ENCODE results near the gene FGD5.
"Not testable (repeated sequence)": the region's sequence is repeated elsewhere in the genome, so short reads cannot be mapped to it uniquely, and the experiment has no call there.

FGD5 gene

DNA sequence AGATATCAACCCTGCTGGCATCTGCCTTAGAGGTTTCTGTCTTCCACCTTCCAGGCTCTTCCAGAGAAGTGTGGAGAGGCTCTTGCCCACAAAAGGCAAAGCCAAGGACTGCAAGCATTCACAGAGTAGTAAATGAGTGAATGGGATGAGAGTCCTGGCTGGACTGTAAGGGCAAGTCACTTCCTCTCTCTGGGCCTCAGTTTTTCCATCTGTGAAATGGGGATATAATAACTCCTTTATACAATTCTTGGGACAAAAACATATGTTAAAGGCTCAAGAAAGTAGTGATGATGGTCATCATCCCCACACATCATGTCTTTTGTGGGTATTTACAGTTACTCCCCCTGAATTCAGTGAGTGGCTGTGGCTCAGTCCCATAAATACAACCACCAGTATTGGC is 10.7 kb upstream of the FGD5 start:
- no peak for DNase-seq

DNA sequence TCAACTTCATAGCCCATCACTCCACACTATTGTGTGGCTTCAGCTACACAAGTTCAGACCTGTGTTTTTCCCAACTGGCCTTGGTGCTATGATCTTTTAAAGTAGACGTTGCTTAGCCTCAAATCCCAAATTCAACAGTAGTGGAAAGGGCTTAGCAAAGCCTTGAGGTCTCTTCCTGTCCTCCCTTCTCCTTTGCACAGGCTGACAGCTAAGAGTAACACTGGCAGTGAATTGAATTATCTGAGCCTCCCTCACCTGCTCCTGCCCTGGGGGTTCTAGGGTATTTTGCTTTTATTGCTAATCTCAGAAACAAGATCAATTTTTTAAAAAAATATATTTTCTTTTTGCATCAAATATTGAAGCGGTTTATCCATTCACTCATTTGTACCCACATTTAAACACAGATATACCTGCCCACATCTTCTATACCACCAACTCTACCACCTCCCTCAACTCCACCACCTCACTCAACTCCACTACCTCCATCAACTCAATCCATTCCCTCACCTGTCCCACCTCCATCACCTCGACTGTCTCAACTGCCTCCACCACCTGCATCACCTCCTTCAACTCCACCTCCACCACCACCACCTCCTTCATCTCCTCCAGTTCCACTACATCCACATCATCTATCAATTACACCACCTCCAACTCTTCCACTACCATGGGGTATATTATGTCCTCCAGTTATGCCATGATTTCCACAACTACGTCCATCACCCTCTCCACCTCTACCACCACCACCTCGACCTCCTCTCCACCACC is 10.1 kb upstream of the FGD5 start:
- no peak for DNase-seq

DNA sequence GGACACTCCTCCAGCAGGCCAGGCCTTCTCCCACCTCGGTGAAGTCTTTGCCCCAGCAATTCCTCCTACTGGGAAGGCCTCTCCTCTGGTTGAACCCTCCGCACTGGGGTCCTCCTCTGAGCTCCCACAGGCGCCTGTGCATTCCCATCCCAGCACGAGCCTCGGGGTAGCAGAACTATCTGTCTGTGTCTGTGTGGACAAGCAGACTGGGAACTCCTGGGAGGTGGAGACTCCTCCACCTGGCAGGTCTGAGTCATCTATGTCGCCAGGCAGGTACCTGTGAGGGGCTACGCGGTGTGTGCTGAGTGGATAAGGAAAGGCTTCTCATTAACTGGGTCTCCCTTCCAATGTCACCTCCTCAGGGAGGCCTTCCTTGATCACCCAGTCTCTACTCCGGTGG is 9.2 kb upstream of the FGD5 start:
- not testable (repeated sequence) for DNase-seq

DNA sequence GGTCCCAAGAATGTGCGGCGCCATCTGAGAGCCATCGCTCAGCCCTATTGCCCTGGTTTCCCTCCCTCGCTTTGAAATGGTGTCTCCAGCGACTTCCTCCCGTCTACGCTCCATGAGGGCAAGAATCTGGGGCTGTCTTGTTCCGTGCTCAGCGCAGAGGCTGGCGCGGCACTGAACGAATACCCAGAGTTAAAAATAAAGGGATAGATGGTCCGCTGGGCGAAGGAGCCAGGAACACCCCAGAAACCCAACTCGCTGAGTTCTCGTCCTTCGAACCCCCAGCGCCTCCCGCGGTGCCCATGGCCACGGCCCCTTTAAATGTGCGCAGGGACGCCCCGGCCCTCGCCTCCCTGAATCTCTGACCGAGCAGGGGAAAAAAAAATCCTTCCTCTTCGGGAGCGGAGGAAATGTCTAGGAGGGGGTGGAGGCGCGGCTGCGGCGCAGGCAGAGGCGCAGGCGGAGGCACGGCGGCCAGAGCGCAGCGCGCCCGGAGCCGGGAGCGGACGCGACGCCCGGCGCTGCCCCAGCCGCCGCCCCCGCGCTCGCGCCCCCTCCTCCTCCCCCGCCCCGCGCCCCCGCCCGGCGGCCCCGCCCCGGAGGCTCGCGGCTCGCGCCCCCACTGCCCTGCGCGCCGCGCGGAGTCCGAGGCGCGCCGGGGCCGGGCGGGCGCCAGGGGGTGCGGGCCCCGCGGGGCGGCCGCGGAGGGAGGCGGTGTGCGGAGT is 8.5 kb upstream of the FGD5 start:
- no peak for DNase-seq

DNA sequence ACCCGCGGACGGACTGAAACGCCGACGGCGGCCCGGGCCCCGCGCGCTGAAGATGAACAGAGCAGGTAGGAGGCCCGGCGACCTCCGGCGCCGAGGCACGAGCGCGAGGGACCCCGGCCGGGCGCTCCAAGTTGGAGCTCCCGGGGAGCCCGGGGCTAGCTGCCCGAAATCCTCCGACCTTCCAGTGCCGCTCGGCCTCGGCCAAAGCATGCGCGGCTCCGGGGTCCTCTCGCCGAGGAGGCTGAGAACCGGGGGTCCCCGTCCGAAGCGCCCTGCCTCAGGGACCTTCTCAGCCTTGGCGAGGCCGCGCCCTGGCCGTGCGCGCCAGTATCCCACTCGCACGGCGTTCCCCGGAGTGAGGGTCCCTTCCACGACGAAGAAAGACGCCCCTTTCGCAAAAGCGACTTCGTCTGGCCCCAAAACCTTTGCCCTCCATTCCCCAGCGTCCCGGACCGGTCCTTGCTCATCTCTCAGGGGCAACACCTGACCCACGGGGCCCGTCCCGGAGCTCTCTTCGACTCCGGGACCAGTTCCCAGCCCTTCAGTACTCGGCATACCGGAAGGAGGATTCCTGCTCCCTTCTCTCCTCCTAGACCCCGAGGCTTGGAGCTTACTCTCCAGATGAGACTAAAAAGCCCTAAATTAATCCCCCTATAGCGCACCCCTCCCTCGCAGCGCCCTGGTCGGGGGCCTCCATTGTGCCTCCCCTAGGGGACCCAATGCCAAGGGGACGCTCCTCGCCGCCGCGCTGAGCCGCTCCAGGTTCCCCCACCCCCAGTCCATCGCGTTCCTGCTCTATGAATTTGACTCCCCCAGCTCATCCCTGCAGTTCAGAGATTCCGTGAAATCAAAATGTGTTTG is 7.7 kb upstream of the FGD5 start:
- no peak for DNase-seq

DNA sequence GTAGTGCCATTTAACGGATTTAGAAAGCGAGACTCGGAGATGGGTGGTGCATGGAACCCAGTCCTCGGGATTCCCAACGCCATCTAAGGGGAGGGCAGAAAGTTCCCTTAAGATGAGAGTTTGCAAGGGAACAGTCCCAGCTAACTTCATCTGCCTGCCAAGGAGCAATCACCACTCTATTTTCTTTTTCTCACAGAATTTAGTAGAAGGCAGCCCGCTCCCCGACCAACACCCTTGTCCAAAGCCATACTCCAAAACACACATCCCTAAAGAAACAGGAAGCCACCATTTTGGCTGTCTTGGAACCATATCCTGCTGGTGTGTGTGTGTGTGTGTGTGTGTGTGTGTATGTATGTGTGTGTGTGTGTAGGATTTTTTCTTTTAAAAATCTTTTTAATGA is 7.1 kb upstream of the FGD5 start:
- DNase-seq = no peak

DNA sequence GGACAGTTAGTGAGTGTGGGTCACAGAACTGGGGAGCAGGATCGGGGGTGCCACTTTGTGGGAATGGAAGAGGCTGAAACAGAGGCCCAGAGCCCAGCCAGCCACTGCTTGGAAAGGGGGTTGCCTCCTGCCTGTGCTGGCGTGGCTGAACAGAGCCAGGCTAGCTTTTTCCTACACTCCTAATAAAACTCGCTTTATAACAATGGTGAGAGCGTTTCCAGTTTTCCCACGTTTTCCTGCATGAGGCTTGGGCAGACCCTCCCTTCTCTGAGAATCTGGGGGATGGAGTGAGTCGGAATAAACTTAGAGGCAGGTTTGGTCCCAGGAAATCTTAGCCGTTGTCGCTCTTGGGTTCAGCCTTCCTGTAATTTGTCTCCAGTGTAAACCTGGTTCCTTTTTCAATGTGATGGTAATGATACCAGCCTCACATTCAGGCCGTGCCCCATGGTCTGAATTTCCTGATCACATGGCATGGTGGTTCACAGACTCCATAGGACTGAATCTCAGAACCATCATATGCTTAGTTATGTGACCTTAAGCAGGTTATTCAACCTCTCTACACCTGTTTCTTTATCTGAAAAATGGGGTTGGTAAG is 6.5 kb upstream of the FGD5 start:
- DNase-seq = no peak

DNA sequence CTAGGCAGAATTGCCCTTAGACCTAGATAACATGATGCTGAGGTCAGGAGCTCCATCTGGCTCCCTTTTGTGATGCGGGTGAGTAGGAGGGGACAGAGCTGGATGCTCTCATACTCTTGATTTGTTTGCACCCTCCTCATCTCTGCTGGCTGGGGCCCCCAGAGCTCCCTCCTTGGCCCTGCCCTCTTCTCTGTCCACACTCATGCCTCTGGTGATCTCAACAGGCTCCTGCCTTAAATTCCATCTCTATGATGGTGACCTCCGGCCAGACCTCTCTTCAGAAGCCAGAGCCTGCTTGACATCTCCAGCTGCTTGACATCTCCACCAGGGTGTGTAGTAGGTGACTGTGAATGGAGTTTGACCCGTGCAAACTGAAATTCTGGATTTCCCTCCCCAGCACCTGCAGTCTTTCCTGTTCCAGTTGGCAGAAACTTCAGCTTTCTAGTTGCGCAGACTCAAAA is 4.3 kb upstream of the FGD5 start:
- DNase-seq = no peak

DNA sequence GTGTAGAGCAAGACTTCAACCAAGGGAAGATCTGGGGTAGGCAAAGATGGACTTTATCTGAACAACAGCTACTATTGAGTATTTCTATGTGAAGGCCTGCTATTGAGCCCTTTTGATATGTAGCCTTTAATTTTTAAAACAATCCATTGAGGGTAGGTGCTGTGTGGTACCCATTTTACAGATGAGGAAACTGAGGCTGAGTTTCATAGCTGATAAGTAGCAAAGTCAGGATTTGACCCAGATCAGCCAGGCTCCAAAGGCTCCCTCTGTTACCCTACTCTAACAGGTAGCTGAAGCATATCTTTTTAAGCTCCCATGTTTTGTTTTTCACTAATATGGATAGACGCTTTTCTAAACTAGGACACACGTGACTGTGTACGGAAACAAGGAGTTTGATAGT is 2.4 kb upstream of the FGD5 start:
- DNase-seq = no peak

DNA sequence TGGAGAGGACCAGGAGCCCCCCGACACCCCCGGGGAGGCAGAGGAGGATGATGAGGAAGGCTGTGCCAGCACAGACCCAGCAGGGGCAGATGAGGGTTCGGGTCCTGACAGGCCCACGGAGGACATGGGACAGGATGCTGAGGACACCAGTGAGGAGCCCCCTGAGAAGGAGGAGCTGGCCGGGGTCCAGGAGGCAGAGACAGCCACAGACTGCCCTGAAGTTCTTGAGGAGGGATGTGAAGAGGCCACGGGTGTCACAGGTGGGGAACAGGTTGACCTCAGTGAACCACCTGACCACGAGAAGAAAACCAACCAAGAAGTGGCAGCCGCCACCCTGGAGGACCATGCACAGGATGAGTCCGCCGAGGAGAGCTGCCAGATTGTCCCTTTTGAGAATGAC is 909 bp downstream of the FGD5 start:
- DNase-seq = no peak

DNA sequence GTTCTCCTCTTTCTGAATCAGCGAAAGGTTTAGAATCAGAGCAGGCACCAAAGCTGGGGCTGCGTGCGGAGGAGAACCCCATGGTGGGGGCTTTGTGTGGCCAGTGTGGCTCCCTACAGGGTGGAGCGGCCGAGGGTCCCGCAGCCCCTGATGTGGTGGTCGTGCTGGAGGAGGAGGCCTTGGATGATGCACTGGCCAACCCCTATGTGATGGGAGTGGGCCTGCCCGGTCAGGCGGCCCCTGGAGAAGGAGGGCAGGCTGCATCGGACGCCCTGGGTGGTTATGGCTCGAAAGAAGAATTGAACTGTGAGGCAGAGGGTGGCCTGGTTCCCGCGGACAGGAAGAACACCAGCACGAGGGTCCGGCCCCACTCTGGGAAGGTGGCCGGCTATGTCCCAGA is 1.4 kb downstream of the FGD5 start:
- no peak for DNase-seq

DNA sequence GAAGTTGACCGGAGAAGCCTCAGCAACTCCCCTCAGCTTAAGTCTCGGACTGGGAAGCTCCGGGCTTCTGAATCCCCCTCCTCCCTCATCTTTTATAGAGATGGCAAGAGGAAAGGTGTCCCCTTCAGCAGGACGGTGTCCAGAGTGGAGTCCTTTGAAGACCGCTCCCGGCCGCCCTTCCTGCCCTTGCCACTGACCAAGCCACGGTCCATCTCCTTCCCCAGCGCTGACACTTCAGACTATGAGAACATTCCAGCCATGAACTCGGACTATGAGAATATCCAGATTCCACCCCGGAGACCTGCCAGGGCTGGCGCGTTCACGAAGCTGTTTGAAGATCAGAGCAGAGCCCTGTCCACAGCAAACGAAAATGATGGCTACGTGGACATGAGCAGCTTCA is 2.4 kb downstream of the FGD5 start:
- no peak for DNase-seq

DNA sequence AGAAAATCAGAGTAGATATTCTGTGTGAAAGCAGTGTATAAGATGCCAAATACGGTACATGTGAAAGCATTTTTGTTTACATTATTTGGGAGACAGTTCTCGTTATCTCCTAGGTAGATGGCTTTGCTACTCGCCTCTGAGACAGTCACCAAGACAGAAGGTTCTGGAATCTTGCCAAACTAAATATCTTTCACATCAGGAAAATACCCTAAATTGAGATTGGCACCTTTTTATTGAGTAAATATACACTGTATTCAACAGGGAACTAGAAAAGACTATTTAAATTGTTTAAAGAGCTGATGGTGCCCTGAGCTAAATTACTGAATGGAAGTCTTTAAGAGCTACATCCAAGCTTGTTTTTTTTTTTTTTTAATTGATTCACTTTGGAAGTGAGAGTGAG is 3.4 kb downstream of the FGD5 start:
- DNase-seq = no peak

DNA sequence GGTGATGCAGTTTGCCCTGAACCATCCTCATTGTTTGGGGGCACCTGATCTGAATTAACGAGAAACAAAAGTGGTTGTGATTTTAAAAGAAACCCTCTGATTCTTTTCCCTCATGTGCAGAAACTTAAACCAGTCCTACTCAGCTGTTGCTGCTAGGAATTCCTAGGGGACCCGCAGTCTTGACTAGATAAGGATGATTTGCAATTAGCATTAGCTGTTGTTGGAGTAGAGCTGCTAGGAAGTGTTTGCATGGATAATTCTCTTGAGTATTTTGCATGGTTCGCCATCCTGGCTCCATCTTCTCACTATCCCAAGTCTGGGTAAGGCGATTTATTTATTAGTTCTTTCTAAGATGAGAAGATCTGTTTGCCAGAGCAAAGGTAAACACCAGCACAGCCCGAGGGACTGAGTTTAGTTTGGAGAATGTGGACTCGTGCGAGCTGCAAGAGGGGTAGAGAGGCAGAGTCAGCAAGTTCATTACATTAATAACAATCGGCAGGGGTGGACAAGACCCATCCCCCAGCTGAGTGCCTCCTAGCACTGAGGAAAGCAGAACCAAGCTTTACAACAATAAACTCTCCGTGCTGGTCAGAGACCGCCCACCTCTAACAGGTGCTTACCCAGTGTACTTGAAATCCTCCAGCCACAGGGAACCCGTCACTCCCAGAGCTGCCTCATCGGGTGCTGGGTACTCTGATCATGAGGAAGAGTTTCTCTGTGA is 4.1 kb downstream of the FGD5 start:
- no peak for DNase-seq

DNA sequence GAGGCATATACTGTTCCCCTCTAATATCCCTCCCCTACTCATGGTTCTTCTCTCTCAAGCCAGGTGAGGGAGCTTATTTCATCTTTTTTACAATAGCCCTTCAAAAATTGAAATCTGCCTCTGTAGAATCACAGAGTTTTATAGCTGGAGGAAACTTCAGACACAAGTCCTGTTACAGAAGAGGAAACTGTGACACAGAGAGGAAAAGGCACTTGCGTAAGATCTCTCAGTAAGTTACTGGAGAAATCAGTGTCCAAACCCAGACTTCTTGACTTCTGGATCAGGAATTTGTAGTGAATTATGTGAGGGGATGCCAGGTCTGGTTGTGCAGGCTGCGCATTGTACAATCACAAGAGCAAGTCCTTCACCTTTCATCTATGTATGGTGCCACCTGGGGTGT is 4.6 kb downstream of the FGD5 start:
- DNase-seq = no peak

DNA sequence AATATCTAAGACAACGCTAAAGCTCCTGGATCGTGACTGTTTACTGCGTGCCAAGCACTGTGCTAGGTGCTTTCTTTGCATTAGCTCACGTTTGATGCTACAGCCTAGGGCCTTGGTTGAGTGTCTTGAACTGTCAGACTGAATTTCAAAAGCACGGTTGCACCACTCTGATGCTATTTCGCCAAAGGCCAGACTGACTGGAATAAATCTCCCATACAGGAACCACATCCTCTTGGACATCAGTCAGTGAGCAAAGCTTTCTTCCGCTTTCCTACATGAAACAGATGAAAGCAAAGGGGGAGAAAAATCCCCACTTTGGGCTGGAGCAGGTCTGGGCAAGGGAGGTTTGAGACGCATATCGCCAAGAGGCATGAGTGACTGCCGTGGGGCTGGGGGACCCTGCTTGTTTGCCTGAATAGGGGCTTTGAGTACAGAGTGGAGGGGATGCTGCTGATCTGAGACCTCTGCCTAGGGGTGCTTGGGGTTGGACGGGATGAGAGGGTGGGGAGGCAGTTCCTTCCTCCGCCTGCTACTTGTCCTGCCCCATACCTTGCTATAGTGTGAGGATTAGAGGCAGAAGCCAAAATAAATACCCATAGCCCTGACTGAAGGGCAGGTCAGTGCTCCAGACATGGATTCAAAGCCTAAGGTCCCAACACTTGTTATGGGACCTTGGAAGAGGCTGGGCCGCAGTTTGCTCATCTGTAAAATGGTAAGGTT is 5.3 kb downstream of the FGD5 start:
- no peak for DNase-seq

DNA sequence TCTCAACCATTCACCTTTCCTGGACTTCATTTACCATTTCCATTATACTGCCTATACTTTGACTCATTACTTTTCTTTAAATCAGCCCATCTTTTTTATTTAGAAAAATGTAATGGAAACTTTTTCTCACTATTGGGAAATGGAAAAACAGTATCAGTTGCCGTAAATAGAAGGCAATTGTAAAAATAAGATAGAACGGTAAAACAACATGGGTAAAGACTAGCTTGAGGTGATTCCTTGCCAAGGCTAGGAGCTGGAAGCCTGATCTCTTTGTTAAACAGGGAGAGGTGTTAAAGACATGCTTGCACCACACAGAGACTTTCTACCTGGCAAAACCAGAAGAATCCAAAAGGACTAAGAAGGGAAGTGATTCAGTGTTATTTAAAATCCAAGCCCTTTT is 5.9 kb downstream of the FGD5 start:
- DNase-seq = no peak

DNA sequence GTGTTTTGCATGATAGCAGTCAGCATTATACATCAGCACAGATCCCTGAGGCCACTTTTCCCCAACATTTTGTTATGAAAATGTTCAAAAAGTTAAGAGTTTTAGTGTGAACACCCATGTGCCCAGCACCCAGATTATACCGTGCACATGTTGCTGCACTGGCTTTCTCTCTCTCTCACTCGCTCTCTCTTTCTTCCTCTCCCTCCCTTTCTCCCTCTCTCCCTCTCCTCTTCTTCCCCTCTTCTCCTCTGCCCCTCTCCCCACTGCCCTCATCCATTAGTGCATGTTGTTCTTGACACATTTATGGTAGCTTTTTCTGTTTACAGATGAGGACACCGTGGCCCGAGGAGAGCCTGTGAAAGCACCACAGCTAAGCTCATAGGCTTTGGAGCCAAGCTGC is 7.3 kb downstream of the FGD5 start:
- no peak for DNase-seq

DNA sequence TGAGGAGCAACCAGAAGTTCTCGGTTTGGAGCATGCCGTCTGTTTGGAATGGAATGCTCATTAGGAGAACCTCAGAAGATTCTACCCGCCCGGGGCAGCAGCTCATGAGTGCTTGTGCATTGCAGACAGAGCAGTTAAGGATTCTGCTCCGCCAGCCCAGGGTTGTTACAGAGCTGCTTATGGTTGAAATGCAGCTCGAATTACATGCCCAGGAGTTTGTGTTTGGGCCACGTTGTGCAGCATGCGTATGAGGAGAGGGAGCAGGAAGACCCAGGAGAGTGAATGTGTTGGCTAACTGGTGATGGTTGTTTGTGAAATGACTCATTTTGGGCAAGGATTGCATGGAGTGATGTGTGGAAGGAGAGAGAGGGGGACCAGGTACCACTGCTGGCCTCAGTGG is 9.0 kb downstream of the FGD5 start:
- no peak for DNase-seq

DNA sequence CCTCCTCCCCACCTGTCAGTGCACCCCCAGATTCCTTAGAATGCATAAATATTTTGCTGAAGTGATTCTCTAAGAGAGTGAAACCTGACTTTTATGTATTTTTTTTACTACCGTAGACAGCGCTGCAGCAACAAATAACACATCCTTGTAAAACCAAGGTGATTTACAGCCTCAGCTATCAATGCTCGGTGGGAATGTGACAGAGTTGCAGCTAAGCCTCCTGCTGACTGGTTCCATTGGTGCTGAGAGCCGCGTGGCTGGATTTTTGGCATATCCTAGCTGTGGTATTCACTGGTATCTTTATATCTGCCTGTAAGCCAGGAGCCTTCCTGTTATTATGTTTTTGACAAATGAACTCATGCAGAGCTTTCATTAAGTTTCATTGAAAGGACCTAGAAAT is 11.0 kb downstream of the FGD5 start:
- DNase-seq = no peak

DNA sequence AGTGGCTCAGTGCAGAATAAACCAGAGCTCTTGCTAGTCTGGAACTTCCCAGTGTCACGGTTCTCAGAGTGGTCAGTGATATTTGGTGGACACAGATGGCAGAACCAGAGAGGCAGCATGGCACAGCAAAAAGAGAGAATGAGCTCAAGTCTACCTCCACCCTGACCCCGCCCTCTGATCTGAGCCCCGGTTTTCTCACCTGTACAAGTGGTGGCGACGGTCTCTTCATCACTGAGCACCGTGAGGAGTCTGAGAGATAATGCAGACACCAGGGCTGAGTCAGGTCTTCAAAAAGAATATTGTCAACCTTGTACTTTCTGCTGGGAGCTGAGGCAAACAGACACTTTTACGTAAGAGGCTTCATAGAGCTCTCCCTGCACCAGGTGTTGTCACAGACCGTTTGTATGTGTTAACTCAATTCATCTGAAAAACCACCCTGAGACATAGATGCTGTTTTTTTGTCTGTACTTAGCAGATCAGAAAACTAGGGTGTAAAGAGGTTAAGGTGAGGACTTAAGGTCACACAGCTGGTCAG is 13.2 kb downstream of the FGD5 start:
- DNase-seq = no peak

Measured in CD4-positive, alpha-beta T cell treated with Interleukin-4 for 4 hours (primary cell).